Stimulated activated CD8-positive, alpha-beta memory T cell treated with anti-CD3 and anti-CD28 coated beads, Interleukin-7, amount 100 ng/mL, for 4 hours (primary cell): ENCODE measurements around the gene ABCA4.
"Not testable (repeated sequence)": the region's sequence is repeated elsewhere in the genome, so short reads cannot be mapped to it uniquely, and the experiment has no call there.

Experiments used
- DNase-seq, 2 donors: peaks; one replicate each; pipeline ENCODE4 v3.0.0-alpha.2; 2020; ENCODE audit warnings: low read depth in 2 of 2

ABCA4 gene

GRCh38 chr1:94004924-94005323, 116.0 kb downstream of the ABCA4 start:
- DNase-seq, result no peak

- no peak for DNase-seq
Measured at GRCh38 chr1:94002046-94002787, 118.7 kb downstream of the ABCA4 start.

- DNase-seq, result no peak
Measured at GRCh38 chr1:94001397-94002045, 119.4 kb downstream of the ABCA4 start.

- no peak for DNase-seq
Measured at GRCh38 chr1:94000510-94001282, 120.3 kb downstream of the ABCA4 start.

GRCh38 chr1:93999840-94000415, 121.0 kb downstream of the ABCA4 start:
- DNase-seq, result no peak

- not testable (repeated sequence) for DNase-seq
Measured at GRCh38 chr1:93998532-93998931, 122.4 kb downstream of the ABCA4 start.

GRCh38 chr1:93997756-93998155, 123.2 kb downstream of the ABCA4 start:
- no peak for DNase-seq

- no peak for DNase-seq
Measured at GRCh38 chr1:93995837-93996536, 125.0 kb downstream of the ABCA4 start.

- DNase-seq, result no peak
Measured at GRCh38 chr1:93993731-93994130, 127.2 kb downstream of the ABCA4 start.

- DNase-seq, result no peak
Measured at GRCh38 chr1:93992954-93993353, 128.0 kb downstream of the ABCA4 start.

- no peak for DNase-seq
Measured at GRCh38 chr1:93992190-93992589, 128.8 kb downstream of the ABCA4 start.

- no peak for DNase-seq
Measured at GRCh38 chr1:93991271-93991670, 129.7 kb downstream of the ABCA4 start.

- DNase-seq, result not testable (repeated sequence)
Measured at GRCh38 chr1:93990477-93990876, 130.5 kb downstream of the ABCA4 start.

GRCh38 chr1:93990010-93990409, 130.9 kb downstream of the ABCA4 start:
- no peak for DNase-seq

- DNase-seq, result no peak
Measured at GRCh38 chr1:93989601-93990000, 131.3 kb downstream of the ABCA4 start.

- no peak for DNase-seq
Measured at GRCh38 chr1:93988634-93989350, 132.2 kb downstream of the ABCA4 start.

- no peak for DNase-seq
Measured at GRCh38 chr1:93981274-93981667, 139.7 kb downstream of the ABCA4 start.

GRCh38 chr1:93980320-93981273, 140.4 kb downstream of the ABCA4 start:
- DNase-seq, result no peak

- DNase-seq, result no peak
Measured at GRCh38 chr1:93979718-93980319, 141.1 kb downstream of the ABCA4 start.
